Lung (tissue), 12 donors: Measurements from ENCODE around the gene PIK3R3. TPM values are rescaled to one million over a fixed set of nuclear protein-coding genes. Genes with fewer than 3 reads are reported as not detected.

ENCODE experiments used
- ATAC-seq: fragments of 200-7000 bp; cut with Tn5 transposase; one replicate; pipeline ENCODE4 v1.9.1; 2020; ENCODE audit warnings: moderate number of reproducible peaks; ENCODE audit not compliant: insufficient read depth, low FRiP score
- DNase-seq, 3 donors: peaks; one replicate each; pipeline ENCODE4 v3.0.0-alpha.2; 2013 to 2017
- H3K27ac ChIP-seq, 2 donors: one replicate each; pipeline ENCODE4 v1.5.1; 2013; ENCODE audit warnings: mild to moderate bottlenecking in 2 of 2, moderate library complexity in 2 of 2, control low read depth in 1 of 2, inconsistent platforms in 1 of 2, low read depth in 1 of 2, low read length in 1 of 2
- H3K27me3 ChIP-seq, 3 donors: one replicate each; pipeline ENCODE4 v1.5.1; 2013; ENCODE audit warnings: low read length in 2 of 3; ENCODE audit not compliant: control insufficient read depth in 3 of 3, insufficient read depth in 3 of 3
- H3K36me3 ChIP-seq, 4 donors: one replicate each; pipeline ENCODE4 v1.5.1; 2013; ENCODE audit warnings: low read length in 4 of 4, mild to moderate bottlenecking in 1 of 4, moderate library complexity in 1 of 4; ENCODE audit not compliant: control insufficient read depth in 4 of 4, insufficient read depth in 4 of 4
- H3K4me1 ChIP-seq, 5 donors: one replicate each; pipeline ENCODE4 v1.5.1; 2013; ENCODE audit warnings: low read length in 5 of 5, mild to moderate bottlenecking in 2 of 5, moderate library complexity in 1 of 5; ENCODE audit not compliant: control insufficient read depth in 5 of 5, insufficient read depth in 5 of 5
- H3K4me3 ChIP-seq: one replicate; pipeline ENCODE4 v1.5.1; 2013; ENCODE audit warnings: mild to moderate bottlenecking, control low read depth, moderate library complexity
- H3K9ac ChIP-seq, 2 donors: one replicate each; pipeline ENCODE4 v1.5.1; 2013; ENCODE audit warnings: low read length in 2 of 2, control low read depth in 1 of 2; ENCODE audit not compliant: insufficient read depth in 1 of 2
- H3K9me3 ChIP-seq, 4 donors: one replicate each; pipeline ENCODE4 v1.5.1; 2013; ENCODE audit warnings: low read length in 3 of 4, mild to moderate bottlenecking in 1 of 4, moderate library complexity in 1 of 4; ENCODE audit not compliant: control insufficient read depth in 4 of 4, insufficient read depth in 3 of 4
- WGBS, 2 donors: extraction: QIAGEN DNeasy Blood & Tissue Kit; methylation state at CpG; one replicate each; pipeline ENCODE4 v1.1.7; 2013; 5-methylcytosine and 5-hydroxymethylcytosine counted together
- polyA plus RNA-seq, 2 donors: library from polyadenylated mRNA; stranded (reverse); fragments of 200-250 nt; gene quantifications; one replicate each; pipeline ENCODE4 v1.2.1, GENCODE V29; 2013
- total RNA-seq, 2 donors: library from RNA; depleted of rRNA in 1 of 2; stranded (reverse); fragments of >200 nt in 1 of 2; gene quantifications; one replicate each; pipeline ENCODE4 v1.2.1, GENCODE V29; 2014 to 2021
- TF ChIP-seq, protein P1 (sequence below): IDR thresholded peaks from 2 replicates; pipeline ENCODE4 v1.5.1; 2012; ENCODE audit warnings: mild to moderate bottlenecking; ENCODE audit errors: control extremely low read depth, extremely low read depth
- donor health status: control.
- donor health status: control.
- donor health status: Bipolar disorder and iron deficiency.
- donor health status: healthy.
- donor health status: DM: yes; HTN: yes; CAD: no.

The PIK3R3 gene
- total and polyA plus RNA-seq, 4 donors = 9.1 to 36.7 (median 17.1) TPM

DNA sequence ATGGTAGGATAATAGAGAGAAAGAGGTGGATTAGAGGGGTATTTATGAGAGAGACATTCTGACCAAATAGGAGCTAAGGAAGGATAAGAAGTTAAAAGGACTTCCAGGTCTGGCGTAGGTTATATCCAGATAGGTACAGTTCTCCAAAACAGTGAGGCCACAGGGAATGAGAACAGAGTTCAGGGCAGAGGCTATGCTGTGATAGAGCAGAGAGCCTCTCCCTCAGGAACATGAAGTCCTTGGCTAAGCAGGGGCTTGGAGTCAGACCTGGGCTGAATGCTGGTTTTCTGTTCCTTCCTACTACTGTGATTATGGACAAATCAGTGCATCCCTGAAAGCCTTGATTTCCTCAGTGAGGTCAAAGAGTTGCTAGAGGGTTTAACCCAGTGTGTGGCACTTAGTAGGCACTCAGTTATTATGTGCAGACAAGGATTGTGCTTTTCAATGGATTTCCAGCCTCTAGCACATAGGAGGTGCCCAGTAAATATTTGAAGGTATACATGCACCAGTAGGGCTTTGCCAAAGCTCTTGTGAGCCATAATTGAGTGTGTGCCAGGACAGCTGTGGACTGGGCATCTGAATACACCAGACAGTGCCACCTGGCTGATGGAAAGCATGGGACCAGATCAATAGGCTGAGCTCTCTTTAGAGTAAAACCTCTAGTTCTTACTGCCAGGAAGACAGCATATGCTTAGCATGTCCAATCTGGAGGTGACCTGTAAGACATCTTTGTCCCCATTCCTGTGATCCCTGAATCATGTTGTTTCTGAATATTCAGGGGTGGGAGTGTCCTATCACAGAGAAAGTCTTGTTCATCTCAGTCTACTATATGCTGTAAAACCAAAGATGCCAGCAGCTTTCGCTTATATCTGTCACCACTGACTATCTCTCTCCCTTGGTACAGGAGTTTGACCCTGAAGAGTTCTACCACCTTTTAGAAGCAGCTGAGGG lies 111.1 kb downstream of the PIK3R3 start:
- Histone ChIP-seq H3K36me3 (peaks cover 0 to 20% (median 17%) of the 10 kb centered on the region in 4 donors), H3K4me1 (peaks cover 0 to 16% (median 6%) of the 10 kb centered on the region in 5 donors), H3K9me3 (no peaks in the 10 kb centered on the region), H3K27me3 (no peaks in the 10 kb centered on the region), H3K27ac (no peak overlapping the region), H3K9ac (no peak overlapping the region), H3K4me3 (no peak overlapping the region)
- WGBS, 2 donors = 96 to 98% methylated on average over 2 of the region's 2 CpGs
- TF ChIP-seq, protein P1, sequence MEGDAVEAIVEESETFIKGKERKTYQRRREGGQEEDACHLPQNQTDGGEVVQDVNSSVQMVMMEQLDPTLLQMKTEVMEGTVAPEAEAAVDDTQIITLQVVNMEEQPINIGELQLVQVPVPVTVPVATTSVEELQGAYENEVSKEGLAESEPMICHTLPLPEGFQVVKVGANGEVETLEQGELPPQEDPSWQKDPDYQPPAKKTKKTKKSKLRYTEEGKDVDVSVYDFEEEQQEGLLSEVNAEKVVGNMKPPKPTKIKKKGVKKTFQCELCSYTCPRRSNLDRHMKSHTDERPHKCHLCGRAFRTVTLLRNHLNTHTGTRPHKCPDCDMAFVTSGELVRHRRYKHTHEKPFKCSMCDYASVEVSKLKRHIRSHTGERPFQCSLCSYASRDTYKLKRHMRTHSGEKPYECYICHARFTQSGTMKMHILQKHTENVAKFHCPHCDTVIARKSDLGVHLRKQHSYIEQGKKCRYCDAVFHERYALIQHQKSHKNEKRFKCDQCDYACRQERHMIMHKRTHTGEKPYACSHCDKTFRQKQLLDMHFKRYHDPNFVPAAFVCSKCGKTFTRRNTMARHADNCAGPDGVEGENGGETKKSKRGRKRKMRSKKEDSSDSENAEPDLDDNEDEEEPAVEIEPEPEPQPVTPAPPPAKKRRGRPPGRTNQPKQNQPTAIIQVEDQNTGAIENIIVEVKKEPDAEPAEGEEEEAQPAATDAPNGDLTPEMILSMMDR = no peak
- no peak for ATAC-seq
- DNase-seq = no peak

DNA sequence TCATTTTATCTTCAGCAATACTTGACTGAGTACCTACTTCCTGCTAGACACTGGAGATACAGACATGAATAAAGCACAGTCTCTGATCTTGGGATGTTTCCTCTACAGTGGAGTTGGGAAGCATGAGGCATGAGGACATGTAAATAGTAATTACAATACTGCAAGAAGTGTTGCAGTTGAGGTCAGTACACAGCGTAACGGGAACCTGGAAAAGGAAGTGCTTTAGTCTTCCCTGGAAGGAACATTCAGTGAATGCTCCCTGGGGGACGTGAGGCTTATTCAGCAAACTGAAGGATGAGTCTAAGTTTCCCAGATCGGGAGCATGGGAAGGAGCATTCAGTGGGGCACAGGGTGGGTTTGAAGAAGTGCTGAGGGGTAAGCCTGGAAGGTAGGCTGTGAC lies 112.4 kb downstream of the PIK3R3 start:
- ATAC-seq (no peak), DNase-seq (no peak)
- Histone ChIP-seq H3K4me1 (peaks cover 0 to 9% (median 0%) of the 10 kb centered on the region in 5 donors), H3K36me3 (peaks cover 0 to 20% (median 15%) of the 10 kb centered on the region in 4 donors), H3K9me3 (no peaks in the 10 kb centered on the region), H3K4me3 (no peak overlapping the region), H3K27me3 (no peaks in the 10 kb centered on the region), H3K9ac (no peak overlapping the region), H3K27ac (no peak overlapping the region)
- 35 to 61% methylated on average over 4 of the region's 4 CpGs for WGBS, 2 donors
- TF ChIP-seq, protein P1 = no peak

DNA sequence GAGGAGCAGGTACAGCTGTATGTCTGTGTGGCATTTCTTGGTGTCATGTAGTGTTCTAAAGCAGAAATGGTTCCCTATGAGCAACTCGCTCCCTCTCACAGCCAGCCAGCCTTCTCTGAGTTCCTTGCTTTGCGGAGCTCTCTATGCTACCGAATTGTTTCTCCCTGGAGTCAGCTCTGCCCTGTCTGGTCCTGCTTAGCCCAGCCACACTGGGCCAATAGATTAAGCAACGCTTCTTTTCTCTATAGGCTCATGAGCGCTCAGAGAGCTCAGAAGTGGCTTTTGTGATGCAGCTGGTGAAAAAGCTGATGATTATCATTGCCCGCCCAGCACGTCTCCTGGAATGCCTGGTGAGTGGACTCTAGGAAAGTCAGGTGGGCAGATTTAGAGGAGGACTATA lies 113.1 kb downstream of the PIK3R3 start:
- no peak for DNase-seq
- H3K9me3 ChIP-seq = no peaks in the 10 kb centered on the region
- no peak overlapping the region for H3K9ac ChIP-seq
- TF ChIP-seq, protein P1 = no peak
- peaks cover 0 to 18% (median 14%) of the 10 kb centered on the region in 4 donors for H3K36me3 ChIP-seq
- H3K27me3 ChIP-seq = no peaks in the 10 kb centered on the region
- H3K4me1 ChIP-seq = peaks cover 0 to 9% (median 0%) of the 10 kb centered on the region in 5 donors
- 94 to 97% methylated on average over 7 of the region's 7 CpGs for WGBS, 2 donors
- ATAC-seq = no peak
- H3K4me3 ChIP-seq = no peak overlapping the region
- no peak overlapping the region for H3K27ac ChIP-seq
